Activated CD8-positive, alpha-beta T cell treated with anti-CD3 and anti-CD28 coated beads, Interleukin-2, amount 10 ng/mL, durations not matched to agents 7 days and 5 days (primary cell): ENCODE measurements around the gene CACNG8. TPM values are rescaled to one million over a fixed set of nuclear protein-coding genes. Genes with fewer than 3 reads are reported as not detected.
A peak's percentile ranks its signal among the peaks of the same experiment; 100 is the strongest.

Experiments used
- ATAC-seq: fragments of 150-1000 bp; cut with Tn5 transposase; one replicate; pipeline ENCODE4 v1.10.0; 2021; ENCODE audit warnings: moderate library complexity
- CTCF ChIA-PET: fragments of 350-600 bp; sonication (Branson Sonifier 250); formaldehyde crosslinking; loops from one replicate; lab custom pipeline; 2021; ENCODE audit warnings: antibody characterized with exemption; lab: Charles Lee
- POLR2A ChIA-PET: fragments of 350-600 bp; sonication (Branson Sonifier 250); formaldehyde crosslinking; loops from one replicate; lab custom pipeline; 2021; ENCODE audit warnings: antibody characterized with exemption; lab: Charles Lee
- DNase-seq: peaks from one replicate; pipeline ENCODE4 v3.0.0-alpha.2; 2020
- H3K27ac Mint-ChIP-seq: one replicate; pipeline ENCODE4 v1.8.0; 2021; ENCODE audit warnings: mild to moderate bottlenecking, mixed read lengths
- H3K27me3 Mint-ChIP-seq: one replicate; pipeline ENCODE4 v1.8.0; 2021; ENCODE audit warnings: low read depth, mixed read lengths
- H3K36me3 Mint-ChIP-seq: one replicate; pipeline ENCODE4 v1.8.0; 2021; ENCODE audit warnings: low read depth, mixed read lengths
- H3K4me1 Mint-ChIP-seq: one replicate; pipeline ENCODE4 v1.8.0; 2021; ENCODE audit warnings: low read depth, mixed read lengths
- H3K4me3 Mint-ChIP-seq: one replicate; pipeline ENCODE4 v1.8.0; 2021; ENCODE audit warnings: mild to moderate bottlenecking, mixed read lengths
- H3K9me3 Mint-ChIP-seq: one replicate; pipeline ENCODE4 v1.8.0; 2022; ENCODE audit warnings: mixed read lengths; ENCODE audit not compliant: insufficient read depth
- total RNA-seq, 2 experiments: library from RNA; stranded (reverse); gene quantifications; one replicate each; pipeline ENCODE4 v1.2.3, GENCODE V29; 2021

Gene CACNG8
- total RNA-seq, 2 experiments from 2014 or later: not detected

DNA sequence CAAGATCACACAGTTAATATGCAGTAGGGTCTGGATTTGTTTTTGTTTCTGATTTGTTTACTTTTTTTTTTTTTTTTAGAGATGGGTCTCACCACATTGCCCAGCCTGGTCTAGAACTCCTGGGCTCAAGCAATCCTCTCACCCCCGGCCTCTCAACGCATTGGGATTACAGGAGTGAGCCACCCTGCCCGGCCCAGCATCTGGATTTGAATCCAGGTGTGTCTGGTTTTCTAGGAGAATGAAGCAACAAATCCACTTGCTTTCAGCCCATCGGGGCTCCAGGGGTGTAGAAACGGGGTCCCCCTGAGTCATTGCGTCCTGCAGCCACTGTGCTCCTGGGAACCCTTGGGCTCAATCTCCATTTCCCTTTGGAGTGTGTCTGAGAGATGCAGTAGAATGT is 6.6 kb downstream of the CACNG8 start:
- ATAC-seq (no peak), DNase-seq (no peak)
- CTCF ChIA-PET: interaction anchor here (0.6 kb wide), 1 partner anchor 706 kb away, joined by 3 read pairs; no protein-coding TSS in a partner anchor
- Mint-ChIP-seq H3K9me3 (no peaks in the 10 kb centered on the region), H3K27me3 (peaks cover 10% of the 10 kb centered on the region), H3K4me1 (no peaks in the 10 kb centered on the region), H3K36me3 (no peaks in the 10 kb centered on the region), H3K4me3 (no peak overlapping the region), H3K27ac (no peak overlapping the region)
- POLR2A ChIA-PET: no interaction called here

GRCh38 chr19:53971673-53972072 is 8.9 kb downstream of the CACNG8 start:
- ChIA-PET CTCF (no interaction called here), POLR2A (no interaction called here)
- DNase-seq (no peak), ATAC-seq (no peak)
- no peak overlapping the region for H3K27ac Mint-ChIP-seq
- no peak overlapping the region for H3K4me3 Mint-ChIP-seq
- H3K9me3 Mint-ChIP-seq: no peaks in the 10 kb centered on the region
- no peaks in the 10 kb centered on the region for H3K36me3 Mint-ChIP-seq
- H3K27me3 Mint-ChIP-seq: no peaks in the 10 kb centered on the region
- H3K4me1 Mint-ChIP-seq: no peaks in the 10 kb centered on the region

DNA sequence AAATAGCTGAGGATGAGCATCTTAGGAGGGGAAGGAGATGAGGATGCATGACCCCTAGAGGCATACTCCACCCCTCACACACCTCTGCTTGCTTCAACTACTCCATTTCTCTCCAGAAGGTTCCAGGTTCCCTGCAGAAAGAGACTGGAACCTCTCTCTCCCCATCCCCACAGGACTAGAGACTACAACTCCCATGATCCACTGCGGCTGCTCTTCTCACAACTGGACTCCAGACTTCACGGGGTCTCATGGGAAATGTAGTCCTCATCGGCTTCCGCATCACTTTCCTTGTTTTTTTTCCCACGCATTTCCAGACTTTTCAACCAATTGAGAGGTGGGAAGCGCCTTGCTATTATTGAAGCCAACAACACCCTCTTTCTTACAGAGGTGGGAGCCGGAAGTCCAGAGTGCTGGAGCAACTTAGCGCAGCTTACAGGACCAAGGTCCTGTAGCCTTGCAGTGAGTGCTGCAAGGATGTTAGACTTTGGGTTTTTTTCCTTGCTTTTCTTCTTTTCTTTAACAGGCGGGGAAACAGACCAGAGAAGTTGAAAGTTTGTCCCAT is 14.8 kb downstream of the CACNG8 start:
- POLR2A ChIA-PET: no interaction called here
- Mint-ChIP-seq H3K4me1 (peaks cover 18% of the 10 kb centered on the region), H3K27me3 (peaks cover 38% of the 10 kb centered on the region), H3K36me3 (peaks cover 4% of the 10 kb centered on the region), H3K4me3 (peak overlapping the region; percentile 36), H3K27ac (no peak overlapping the region), H3K9me3 (peaks cover 8% of the 10 kb centered on the region)
- CTCF ChIA-PET: interaction anchor here (1.2 kb wide), 1 partner anchor 46 kb away, joined by 5 read pairs; no protein-coding TSS in a partner anchor
- ATAC-seq (peak; percentile 73), DNase-seq (peak; percentile 71)

DNA sequence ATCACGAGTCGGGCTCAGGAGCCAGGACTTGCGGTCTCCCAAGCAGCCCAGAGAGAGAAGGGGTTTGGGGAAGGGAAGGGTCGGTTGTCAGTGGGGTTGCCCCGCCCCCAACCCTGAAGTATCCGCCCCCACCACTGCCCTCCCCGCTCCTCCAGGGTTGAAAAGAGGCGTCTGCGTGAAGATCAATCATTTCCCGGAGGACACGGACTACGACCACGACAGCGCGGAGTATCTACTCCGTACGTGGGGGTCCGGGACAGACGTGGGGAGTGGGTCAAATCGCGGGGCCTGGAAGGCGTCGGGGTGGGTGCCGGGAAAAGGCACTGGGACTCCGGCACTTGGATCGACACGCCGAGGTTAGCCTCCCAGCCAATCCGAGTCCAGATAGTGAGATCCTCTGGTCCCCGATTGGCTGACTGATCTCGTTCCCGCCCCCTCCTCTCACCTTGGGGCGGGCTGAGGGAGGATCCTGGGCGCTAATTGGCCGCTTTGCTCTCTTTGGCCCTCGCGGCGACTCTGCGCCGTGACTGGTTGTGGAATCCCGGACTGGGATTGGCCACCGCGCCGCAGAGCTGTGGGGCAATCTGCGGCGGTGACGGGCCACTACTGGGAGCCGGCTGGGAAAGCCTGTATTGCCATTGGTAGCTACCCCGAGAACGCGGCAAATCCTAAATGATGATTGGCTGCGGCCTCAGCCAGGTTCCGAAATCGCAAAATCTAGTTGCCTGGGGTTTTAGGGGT is 15.4 kb downstream of the CACNG8 start:
- CTCF ChIA-PET: no interaction called here
- Mint-ChIP-seq H3K27me3 (peaks cover 38% of the 10 kb centered on the region), H3K27ac (no peak overlapping the region), H3K4me1 (peaks cover 18% of the 10 kb centered on the region), H3K9me3 (peaks cover 8% of the 10 kb centered on the region), H3K36me3 (peaks cover 4% of the 10 kb centered on the region), H3K4me3 (peak overlapping the region; percentile 36)
- POLR2A ChIA-PET: no interaction called here
- ATAC-seq: no peak
- no peak for DNase-seq

GRCh38 chr19:53978975-53979801 is 16.5 kb downstream of the CACNG8 start:
- Mint-ChIP-seq H3K4me1 (peaks cover 18% of the 10 kb centered on the region), H3K9me3 (peaks cover 8% of the 10 kb centered on the region), H3K27me3 (peaks cover 38% of the 10 kb centered on the region), H3K4me3 (peak overlapping the region; percentile 1), H3K27ac (no peak overlapping the region), H3K36me3 (peaks cover 4% of the 10 kb centered on the region)
- CTCF ChIA-PET: interaction anchor here (1.1 kb wide), 1 partner anchor 51 kb away, joined by 3 read pairs; no protein-coding TSS in a partner anchor
- DNase-seq (no peak), ATAC-seq (no peak)
- POLR2A ChIA-PET: no interaction called here

GRCh38 chr19:53980539-53981375 is 18.0 kb downstream of the CACNG8 start:
- CTCF ChIA-PET: interaction anchor here (1.1 kb wide), 1 partner anchor 49 kb away, joined by 3 read pairs; no protein-coding TSS in a partner anchor
- H3K4me1 Mint-ChIP-seq: peaks cover 18% of the 10 kb centered on the region
- H3K9me3 Mint-ChIP-seq: peaks cover 8% of the 10 kb centered on the region
- H3K27me3 Mint-ChIP-seq: peaks cover 38% of the 10 kb centered on the region
- ATAC-seq (no peak), DNase-seq (no peak)
- peaks cover 4% of the 10 kb centered on the region for H3K36me3 Mint-ChIP-seq
- H3K27ac Mint-ChIP-seq: no peak overlapping the region
- POLR2A ChIA-PET: no interaction called here
- peak overlapping the region; percentile 23 for H3K4me3 Mint-ChIP-seq

- Mint-ChIP-seq H3K4me3 (peak overlapping the region; percentile 3), H3K27me3 (peaks cover 38% of the 10 kb centered on the region)
- CTCF ChIA-PET: no interaction called here
These were observed 18.7 kb downstream of the CACNG8 start for GRCh38 chr19:53981376-53981951.

DNA sequence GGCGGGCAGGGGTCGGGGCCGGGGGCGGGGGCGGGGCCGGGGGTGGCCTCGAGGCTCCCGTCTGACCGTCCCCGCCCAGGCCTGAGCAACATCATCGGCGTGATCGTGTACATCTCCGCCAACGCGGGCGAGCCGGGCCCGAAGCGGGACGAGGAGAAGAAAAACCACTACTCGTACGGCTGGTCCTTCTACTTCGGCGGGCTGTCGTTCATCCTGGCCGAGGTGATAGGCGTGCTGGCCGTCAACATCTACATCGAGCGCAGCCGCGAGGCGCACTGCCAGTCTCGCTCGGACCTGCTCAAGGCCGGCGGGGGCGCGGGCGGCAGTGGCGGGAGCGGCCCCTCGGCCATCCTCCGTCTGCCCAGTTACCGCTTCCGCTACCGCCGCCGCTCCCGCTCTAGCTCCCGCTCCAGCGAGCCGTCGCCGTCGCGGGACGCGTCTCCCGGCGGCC is 19.3 kb downstream of the CACNG8 start:
- Mint-ChIP-seq H3K27me3 (peaks cover 38% of the 10 kb centered on the region), H3K27ac (no peak overlapping the region), H3K4me1 (peaks cover 18% of the 10 kb centered on the region), H3K4me3 (no peak overlapping the region), H3K36me3 (peaks cover 4% of the 10 kb centered on the region), H3K9me3 (peaks cover 8% of the 10 kb centered on the region)
- ATAC-seq (no peak), DNase-seq (no peak)
- CTCF ChIA-PET: no interaction called here
- POLR2A ChIA-PET: no interaction called here

More at GRCh38 chr19:53981376-53981951, 18.7 kb downstream of the CACNG8 start:
- Mint-ChIP-seq H3K4me1 (peaks cover 18% of the 10 kb centered on the region), H3K27ac (peak overlapping the region; percentile 28), H3K36me3 (peaks cover 4% of the 10 kb centered on the region), H3K9me3 (peaks cover 8% of the 10 kb centered on the region)
- POLR2A ChIA-PET: no interaction called here
- DNase-seq (no peak), ATAC-seq (no peak)

DNA sequence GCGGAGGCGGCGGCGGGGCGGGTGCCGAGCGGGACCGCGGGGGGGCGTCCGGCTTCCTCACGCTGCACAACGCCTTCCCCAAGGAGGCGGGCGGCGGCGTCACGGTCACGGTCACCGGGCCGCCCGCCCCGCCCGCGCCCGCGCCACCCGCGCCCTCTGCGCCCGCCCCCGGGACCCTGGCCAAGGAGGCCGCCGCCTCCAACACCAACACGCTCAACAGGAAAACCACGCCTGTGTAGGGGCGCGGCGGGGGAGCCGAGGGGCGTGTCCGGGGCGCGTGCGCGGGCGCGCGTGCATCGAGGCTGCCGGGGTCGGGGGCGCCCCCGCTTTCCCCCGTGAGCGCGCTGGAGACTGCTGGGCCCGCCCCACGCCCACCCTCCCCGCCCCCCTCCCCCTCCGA is 19.9 kb downstream of the CACNG8 start:
- ChIA-PET POLR2A (no interaction called here), CTCF (no interaction called here)
- Mint-ChIP-seq H3K4me3 (no peak overlapping the region), H3K4me1 (peaks cover 17% of the 10 kb centered on the region), H3K9me3 (peaks cover 8% of the 10 kb centered on the region), H3K27me3 (peaks cover 35% of the 10 kb centered on the region), H3K36me3 (peaks cover 4% of the 10 kb centered on the region), H3K27ac (no peak overlapping the region)
- DNase-seq (no peak), ATAC-seq (no peak)

DNA sequence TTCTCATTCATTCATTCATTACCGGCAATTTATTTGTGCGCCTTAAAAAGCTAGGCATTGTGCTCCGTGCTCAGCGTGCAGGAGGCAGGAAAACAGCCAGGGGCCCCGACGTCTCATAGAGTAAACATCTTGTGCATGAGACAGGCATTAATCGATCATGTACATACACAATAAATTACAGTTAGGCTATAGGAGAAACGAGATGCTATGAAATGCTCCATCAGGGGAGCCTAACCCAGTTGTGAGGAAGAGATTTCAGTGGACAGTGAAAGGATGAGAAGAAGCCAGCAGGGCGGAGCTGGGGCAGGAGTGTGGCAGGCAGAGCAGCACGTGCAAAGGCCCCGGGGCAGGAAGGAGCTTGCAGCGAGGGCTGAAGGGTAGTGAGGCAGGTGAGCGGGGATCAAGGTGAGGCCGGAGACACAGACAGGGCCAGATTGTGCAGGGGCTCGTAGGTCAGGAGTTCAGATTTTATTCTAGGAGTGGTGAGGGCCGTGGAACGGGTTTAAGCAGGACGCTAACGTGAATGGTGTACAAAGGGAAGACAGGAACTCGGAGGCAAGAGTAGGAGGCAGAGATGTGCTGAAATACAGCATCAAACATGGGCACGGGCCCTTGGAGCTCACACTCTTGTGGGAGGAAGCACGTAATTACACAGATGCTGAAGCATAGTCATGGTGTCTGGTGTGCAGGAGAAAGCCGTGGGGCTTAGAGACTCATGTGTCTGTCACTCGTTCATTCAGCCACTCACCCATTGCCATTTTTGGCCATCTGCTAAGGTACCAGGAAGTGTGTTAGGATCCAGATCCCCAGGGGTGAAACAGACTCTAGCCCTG is 20.9 kb downstream of the CACNG8 start:
- H3K4me3 Mint-ChIP-seq: no peak overlapping the region
- CTCF ChIA-PET: no interaction called here
- no peak overlapping the region for H3K27ac Mint-ChIP-seq
- peaks cover 8% of the 10 kb centered on the region for H3K9me3 Mint-ChIP-seq
- H3K4me1 Mint-ChIP-seq: peaks cover 17% of the 10 kb centered on the region
- H3K36me3 Mint-ChIP-seq: peaks cover 4% of the 10 kb centered on the region
- peaks cover 29% of the 10 kb centered on the region for H3K27me3 Mint-ChIP-seq
- DNase-seq (no peak), ATAC-seq (no peak)
- POLR2A ChIA-PET: no interaction called here
